HG03280 (cell line): ENCODE results near the gene C1orf21.
"Not testable (repeated sequence)": the region's sequence is repeated elsewhere in the genome, so short reads cannot be mapped to it uniquely, and the experiment has no call there.

ENCODE experiments used
- ATAC-seq: cut with Tn5 transposase; IDR thresholded peaks from one replicate; pipeline ENCODE4 v1.9.1; 2021; ENCODE audit warnings: mild to moderate bottlenecking, moderate library complexity; ENCODE audit not compliant: unreplicated experiment

The C1orf21 gene, protein sequence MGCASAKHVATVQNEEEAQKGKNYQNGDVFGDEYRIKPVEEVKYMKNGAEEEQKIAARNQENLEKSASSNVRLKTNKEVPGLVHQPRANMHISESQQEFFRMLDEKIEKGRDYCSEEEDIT

GRCh38 chr1:184386312-184387068, at the start of gene C1orf21:
Gene C1orf21, plus strand, starts transcription at chr1:184387029. Its CDS starts 90,481 bp downstream, at chr1:184477510.
- ATAC-seq = peak; percentile 66

DNA sequence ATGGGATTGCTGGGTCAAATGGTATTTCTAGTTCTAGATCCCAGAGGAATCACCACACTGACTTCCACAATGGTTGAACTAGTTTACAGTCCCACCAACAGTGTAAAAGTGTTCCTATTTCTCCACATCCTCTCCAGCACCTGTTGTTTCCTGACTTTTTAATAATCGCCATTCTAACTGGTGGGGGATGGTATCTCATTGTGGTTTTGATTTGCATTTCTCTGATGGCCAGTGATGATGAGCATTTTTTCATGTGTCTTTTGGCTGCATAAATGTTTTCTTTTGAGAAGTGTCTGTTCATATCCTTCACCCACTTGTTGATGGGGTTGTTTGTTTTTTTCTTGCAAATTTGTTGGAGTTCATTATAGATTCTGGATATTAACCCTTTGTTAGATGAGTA, 49.0 kb upstream of the C1orf21 start:
- not testable (repeated sequence) for ATAC-seq

DNA sequence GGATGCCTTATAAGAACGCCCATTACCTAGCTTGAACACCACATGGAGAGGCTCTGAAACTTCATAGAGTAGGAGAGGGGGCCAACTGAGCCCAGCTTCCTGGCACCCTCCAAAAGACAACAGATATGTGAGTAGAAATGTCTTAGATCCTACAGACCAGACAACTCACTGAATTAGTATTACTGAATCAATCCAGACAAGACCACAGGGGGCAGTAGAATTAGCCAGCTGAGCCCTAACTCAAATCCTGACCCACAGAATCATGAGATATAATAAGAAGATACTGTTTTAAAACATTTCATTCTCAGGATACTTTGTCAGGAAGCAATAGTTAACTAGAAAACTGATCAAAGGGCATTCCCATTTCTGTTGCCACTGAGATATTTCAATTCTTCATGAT, 45.8 kb upstream of the C1orf21 start:
- no peak for ATAC-seq

DNA sequence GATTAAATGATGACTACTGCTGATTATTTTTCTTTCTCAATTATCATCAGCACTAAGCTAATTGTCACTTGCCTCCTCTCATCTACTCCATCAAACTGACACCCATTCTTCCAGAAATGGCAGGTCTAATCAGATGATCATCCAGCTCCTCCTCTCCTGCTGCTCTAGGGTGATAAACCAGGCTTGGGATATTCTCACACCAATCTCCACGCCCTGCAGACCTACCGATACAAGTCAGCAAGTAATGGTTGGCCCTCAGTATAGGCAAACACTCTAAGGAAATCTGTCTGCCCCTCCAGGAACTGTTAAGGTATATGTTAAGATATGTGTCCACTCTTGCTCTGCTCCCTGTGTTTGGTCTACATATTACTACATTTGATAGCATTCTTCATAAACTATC, 36.3 kb upstream of the C1orf21 start:
- ATAC-seq = no peak

DNA sequence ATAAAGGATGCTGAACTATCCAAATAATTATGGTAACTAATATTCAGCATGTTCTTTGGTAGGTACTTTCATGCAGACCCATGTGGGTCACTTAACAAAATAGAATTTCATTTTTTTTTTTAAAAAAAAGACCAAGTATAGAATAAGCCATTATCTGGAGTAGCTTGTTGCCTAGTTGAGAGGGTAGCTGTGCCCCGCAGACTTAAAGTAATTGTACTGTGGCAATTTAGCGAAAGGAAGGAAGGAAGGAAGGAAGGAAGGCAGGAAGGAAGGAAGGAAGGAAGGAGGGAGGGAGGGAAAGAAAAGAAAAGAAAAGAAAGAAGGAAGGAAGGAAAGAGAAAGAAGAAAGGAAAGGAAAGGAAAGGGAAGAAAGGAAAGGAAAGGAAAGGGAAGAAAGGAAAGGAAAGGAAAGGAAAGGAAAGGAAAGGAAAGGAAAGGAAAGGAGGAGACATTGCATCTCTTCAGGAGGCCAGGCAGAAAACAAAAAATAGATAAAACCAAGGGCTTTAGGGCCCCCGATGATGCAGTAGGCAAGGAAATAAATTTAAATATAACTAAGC, 35.3 kb upstream of the C1orf21 start:
- no peak for ATAC-seq

DNA sequence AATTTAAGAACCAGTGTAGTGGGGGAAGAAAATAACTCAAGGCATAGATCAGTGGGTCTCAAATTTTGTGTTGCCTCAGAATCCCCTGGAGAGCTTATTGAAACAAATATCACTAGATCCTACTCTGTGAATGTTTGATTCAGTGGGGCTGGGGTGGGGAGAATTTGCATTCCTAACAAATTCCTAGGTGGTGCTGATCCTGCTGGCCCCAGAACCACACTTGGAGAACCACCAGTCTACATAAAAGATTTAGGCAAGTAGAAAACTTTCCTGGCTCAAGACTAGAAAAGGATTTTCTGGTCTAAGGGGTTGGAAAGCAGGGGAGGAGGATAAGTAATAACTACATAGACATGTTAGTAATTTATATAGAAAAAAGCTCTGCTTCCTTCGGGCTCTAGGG, 34.1 kb upstream of the C1orf21 start:
- no peak for ATAC-seq

GRCh38 chr1:184354719-184355118, 32.1 kb upstream of the C1orf21 start:
- no peak for ATAC-seq

- no peak for ATAC-seq
These were observed 29.9 kb upstream of the C1orf21 start for GRCh38 chr1:184356891-184357290.

GRCh38 chr1:184358256-184358655, 28.6 kb upstream of the C1orf21 start:
- no peak for ATAC-seq

DNA sequence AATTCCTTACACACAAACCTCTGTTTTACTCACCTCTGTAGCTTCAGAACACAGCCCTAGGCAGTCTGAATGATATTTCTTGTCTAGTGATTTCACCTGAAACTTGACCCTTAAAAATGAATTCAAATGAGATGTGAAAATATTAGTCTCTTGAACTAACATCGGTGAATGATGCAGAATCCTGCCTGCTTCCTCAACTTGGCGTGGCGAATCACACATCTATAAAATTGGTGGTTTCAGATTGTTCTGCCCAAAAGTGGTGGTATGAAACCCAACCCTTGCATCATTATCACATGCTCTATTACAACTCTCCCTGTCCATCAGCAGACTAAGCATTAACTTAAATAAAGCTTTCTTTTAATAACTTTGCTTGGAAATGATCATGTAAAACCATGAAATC, 26.9 kb upstream of the C1orf21 start:
- ATAC-seq = no peak

DNA sequence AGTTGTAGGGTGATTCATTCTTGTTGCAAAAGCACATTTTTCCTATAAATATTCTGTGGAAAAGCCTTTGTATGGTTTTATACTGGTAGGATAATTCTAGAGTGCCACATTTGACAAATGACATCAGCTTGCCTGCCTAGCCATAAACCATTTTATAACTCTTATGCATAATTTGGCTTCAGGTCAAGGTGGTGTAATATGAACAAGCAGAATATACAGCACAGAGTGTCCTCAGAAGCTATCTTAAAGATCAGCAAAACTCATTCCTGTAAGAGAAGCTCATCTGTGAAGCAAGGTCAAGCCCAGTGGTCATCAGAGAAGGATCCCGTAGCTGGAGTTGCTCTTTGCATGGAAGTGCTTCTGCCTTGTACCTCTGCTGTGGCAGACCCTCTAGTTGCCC, 24.0 kb upstream of the C1orf21 start:
- no peak for ATAC-seq

GRCh38 chr1:184365699-184366098, 21.1 kb upstream of the C1orf21 start:
- no peak for ATAC-seq

- ATAC-seq = no peak
These were observed 19.8 kb upstream of the C1orf21 start for GRCh38 chr1:184366997-184367396.

GRCh38 chr1:184367427-184368038, 19.3 kb upstream of the C1orf21 start:
- ATAC-seq = no peak

- no peak for ATAC-seq
These were observed 18.5 kb upstream of the C1orf21 start for GRCh38 chr1:184368354-184368753.

GRCh38 chr1:184370850-184371249, 16.0 kb upstream of the C1orf21 start:
- ATAC-seq = no peak

DNA sequence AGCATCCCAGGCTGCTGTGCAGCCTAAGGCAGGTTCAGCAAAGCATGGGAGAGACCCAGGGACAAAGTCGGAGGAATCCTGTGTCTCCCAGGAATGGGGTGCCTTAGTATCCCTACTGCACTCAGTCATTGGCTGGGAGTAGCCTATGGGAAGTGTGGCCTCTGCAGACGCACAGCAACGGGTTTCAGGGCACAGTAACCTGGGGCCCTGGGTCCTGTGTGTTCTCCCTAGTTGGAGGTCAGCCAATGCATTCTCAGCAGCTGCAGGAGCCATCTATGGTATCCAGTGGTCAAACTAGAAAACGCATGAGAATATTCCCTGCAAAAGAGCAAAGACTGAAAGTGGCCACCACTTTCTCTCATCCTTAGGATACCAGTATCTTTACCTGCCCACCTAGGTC, 13.7 kb upstream of the C1orf21 start:
- no peak for ATAC-seq

DNA sequence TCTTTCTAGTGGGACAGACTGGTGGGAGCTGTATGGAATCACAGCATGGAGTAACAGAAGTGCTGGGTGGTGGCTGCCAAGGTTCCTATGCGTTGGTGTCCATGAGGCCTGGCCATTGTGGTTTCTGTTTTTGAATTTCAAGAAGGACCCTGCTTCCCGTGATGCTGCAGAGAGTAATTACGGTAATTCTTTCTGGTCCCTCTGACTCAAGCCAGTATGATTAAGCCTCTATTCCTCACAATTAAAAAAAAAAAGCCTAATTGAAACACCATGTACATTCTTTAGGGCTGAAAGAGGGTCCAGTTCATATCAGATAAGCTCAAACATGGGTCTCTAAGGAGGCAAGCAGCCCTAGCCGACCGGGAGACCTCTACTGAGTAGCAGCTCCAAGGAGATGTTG, 10.5 kb upstream of the C1orf21 start:
- no peak for ATAC-seq

DNA sequence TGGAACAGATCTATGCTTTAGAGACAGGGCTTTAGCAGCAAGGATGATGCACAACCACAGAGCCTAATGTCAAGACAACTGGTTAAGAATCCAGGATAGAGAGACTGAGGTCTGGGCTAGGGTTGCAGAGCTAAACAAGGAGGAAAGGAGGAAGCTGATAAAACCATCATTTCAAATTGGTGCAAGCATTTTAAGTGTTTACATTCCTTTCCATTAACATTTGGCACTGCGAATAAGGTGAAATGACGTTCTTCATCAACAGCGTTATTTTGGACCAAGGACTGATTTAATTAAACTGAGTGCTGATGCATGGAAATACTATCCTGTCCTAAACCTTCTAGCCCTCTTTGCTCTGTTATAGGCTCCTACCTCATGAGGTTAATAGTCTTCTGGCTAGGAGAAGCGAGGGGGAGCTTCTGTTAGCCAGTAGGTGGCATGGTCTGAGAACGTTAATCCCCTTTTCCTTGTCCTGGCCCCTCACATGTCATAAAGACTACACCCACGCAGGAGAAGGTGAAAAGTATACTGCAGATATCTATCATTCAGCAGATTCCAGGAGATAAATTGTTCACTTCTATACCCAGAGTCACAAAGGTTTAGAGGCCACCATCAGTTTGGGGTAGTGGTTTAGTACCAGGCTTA, 7.6 kb upstream of the C1orf21 start:
- ATAC-seq = no peak

- ATAC-seq = no peak
These were observed 6.4 kb upstream of the C1orf21 start for GRCh38 chr1:184380468-184380867.

- no peak for ATAC-seq
These were observed 3.0 kb upstream of the C1orf21 start for GRCh38 chr1:184383772-184384323.
